Osteoblast (primary cell): Measurements from ENCODE around the gene PNP. TPM values are rescaled to one million over a fixed set of nuclear protein-coding genes. Genes with fewer than 3 reads are reported as not detected.

Source experiments
- DNase-seq: peaks from one replicate; pipeline ENCODE4 v3.0.0; 2011; ENCODE audit warnings: low spot score, mixed read lengths; ENCODE audit not compliant: insufficient read length; ENCODE audit errors: missing footprints
- H2AFZ ChIP-seq: 2 replicates; pipeline ENCODE4 v1.6.0; 2011; ENCODE audit warnings: mild to moderate bottlenecking, low read length
- H3K27ac ChIP-seq: 2 replicates; pipeline ENCODE4 v1.5.1; 2011; ENCODE audit warnings: mild to moderate bottlenecking, low read depth, low read length, moderate library complexity
- H3K27me3 ChIP-seq: 2 replicates; pipeline ENCODE4 v1.6.0; 2012; ENCODE audit warnings: mild to moderate bottlenecking, control low read depth, inconsistent platforms, low read length, moderate library complexity; ENCODE audit not compliant: insufficient read depth
- H3K36me3 ChIP-seq: 2 replicates; pipeline ENCODE4 v1.5.1; 2011; ENCODE audit warnings: mild to moderate bottlenecking, low read length, control low read depth, moderate library complexity; ENCODE audit not compliant: insufficient read depth
- H3K4me1 ChIP-seq: 2 replicates; pipeline ENCODE4 v1.5.1; 2011; ENCODE audit warnings: mild to moderate bottlenecking, low read length, control low read depth, moderate library complexity; ENCODE audit not compliant: insufficient read depth
- H3K4me2 ChIP-seq: 2 replicates; pipeline ENCODE4 v1.6.0; 2011; ENCODE audit warnings: mild to moderate bottlenecking, low read length; ENCODE audit not compliant: insufficient read depth
- H3K4me3 ChIP-seq: fragments of 200-600 bp; sonication (generic); 3 replicates; pipeline ENCODE4 v1.5.1; 2012; ENCODE audit warnings: mild to moderate bottlenecking, low read length, inconsistent platforms; ENCODE audit not compliant: insufficient read depth
- H3K79me2 ChIP-seq: 2 replicates; pipeline ENCODE4 v1.6.0; 2012; ENCODE audit warnings: mild to moderate bottlenecking, low read length, control low read depth, inconsistent platforms; ENCODE audit not compliant: insufficient read depth
- H3K9me3 ChIP-seq: 2 replicates; pipeline ENCODE4 v1.5.1; 2011; ENCODE audit warnings: low read depth, low read length, control low read depth
- H4K20me1 ChIP-seq: 2 replicates; pipeline ENCODE4 v1.6.0; 2012; ENCODE audit warnings: mild to moderate bottlenecking, low read length, control low read depth; ENCODE audit not compliant: insufficient read depth
- total RNA-seq: library from RNA; depleted of rRNA; stranded (reverse); fragments of >200 nt; gene quantifications from 2 replicates; pipeline ENCODE4 v1.2.3, GENCODE V29; 2012
- TF ChIP-seq, protein P1 (sequence below): IDR thresholded peaks from 2 replicates; pipeline ENCODE4 v1.5.1; 2011; ENCODE audit warnings: mild to moderate bottlenecking, low read depth, low read length, moderate library complexity; ENCODE audit errors: extremely low read depth

Gene PNP
- total RNA-seq, 1 donor, result 29.7 TPM

DNA sequence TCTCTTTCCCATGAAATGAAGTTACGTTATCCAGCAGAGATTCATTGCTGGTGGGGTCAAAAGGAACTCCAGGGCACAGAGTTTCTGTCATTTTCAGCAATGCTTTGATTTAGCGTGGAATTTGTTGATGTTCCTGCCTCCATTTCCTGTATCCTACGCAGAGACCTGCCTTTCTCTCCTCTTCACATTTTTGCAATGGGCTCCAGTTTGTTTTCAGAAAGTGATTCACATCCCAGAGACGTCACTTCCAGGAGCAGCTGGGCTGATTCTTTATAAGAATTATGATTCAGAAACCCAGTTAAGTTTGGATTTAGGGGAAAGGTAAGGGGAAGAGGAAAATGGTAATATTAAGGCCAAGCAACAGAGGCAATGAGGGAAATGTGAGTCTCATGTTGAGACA is 47.7 kb downstream of the PNP start:
- Histone ChIP-seq H3K4me2 (peak overlapping the region; percentile 49), H3K79me2 (no peaks in the 10 kb centered on the region), H2AFZ (peak overlapping the region; percentile 82)

DNA sequence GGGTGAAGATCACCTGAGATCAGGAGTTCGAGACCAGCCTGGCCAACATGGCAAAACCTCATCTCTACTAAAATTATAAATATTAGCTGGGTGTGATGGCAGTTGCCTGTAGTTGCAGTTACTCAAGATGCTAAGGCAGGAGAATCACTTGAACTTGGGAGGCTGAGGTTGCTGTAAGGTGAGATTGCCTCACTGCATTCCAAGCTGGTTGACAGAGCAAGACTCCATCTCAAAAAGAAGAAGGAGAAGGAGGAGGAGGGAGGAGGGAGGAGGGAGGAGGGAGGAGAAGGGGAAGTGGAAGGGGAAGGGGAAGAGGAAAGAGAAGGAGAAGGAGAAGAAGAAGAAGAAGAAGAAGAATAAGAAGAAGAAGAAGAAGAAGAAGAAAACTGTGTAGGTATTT is 53.1 kb downstream of the PNP start:
- Histone ChIP-seq H3K9me3 (no peaks in the 10 kb centered on the region), H3K4me3 (no peak overlapping the region), H3K36me3 (no peaks in the 10 kb centered on the region), H2AFZ (no peak overlapping the region), H3K4me1 (peaks cover 5% of the 10 kb centered on the region), H3K27ac (no peak overlapping the region), H3K4me2 (no peak overlapping the region), H3K27me3 (no peaks in the 10 kb centered on the region), H4K20me1 (no peaks in the 10 kb centered on the region), H3K79me2 (no peaks in the 10 kb centered on the region)
- TF ChIP-seq, protein P1, sequence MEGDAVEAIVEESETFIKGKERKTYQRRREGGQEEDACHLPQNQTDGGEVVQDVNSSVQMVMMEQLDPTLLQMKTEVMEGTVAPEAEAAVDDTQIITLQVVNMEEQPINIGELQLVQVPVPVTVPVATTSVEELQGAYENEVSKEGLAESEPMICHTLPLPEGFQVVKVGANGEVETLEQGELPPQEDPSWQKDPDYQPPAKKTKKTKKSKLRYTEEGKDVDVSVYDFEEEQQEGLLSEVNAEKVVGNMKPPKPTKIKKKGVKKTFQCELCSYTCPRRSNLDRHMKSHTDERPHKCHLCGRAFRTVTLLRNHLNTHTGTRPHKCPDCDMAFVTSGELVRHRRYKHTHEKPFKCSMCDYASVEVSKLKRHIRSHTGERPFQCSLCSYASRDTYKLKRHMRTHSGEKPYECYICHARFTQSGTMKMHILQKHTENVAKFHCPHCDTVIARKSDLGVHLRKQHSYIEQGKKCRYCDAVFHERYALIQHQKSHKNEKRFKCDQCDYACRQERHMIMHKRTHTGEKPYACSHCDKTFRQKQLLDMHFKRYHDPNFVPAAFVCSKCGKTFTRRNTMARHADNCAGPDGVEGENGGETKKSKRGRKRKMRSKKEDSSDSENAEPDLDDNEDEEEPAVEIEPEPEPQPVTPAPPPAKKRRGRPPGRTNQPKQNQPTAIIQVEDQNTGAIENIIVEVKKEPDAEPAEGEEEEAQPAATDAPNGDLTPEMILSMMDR, result no peak
- DNase-seq, result no peak

More for the DNA sequence above, 47.7 kb downstream of the PNP start:
- H3K36me3 ChIP-seq, result no peaks in the 10 kb centered on the region
- TF ChIP-seq, protein P1, result no peak
- H3K9me3 ChIP-seq, result no peaks in the 10 kb centered on the region
- H3K27me3 ChIP-seq, result no peaks in the 10 kb centered on the region
- peaks cover 26% of the 10 kb centered on the region for H3K4me1 ChIP-seq
- no peak overlapping the region for H3K4me3 ChIP-seq
- peak overlapping the region; percentile 77 for H3K27ac ChIP-seq
- DNase-seq, result peak; percentile 83
- H4K20me1 ChIP-seq, result no peaks in the 10 kb centered on the region

DNA sequence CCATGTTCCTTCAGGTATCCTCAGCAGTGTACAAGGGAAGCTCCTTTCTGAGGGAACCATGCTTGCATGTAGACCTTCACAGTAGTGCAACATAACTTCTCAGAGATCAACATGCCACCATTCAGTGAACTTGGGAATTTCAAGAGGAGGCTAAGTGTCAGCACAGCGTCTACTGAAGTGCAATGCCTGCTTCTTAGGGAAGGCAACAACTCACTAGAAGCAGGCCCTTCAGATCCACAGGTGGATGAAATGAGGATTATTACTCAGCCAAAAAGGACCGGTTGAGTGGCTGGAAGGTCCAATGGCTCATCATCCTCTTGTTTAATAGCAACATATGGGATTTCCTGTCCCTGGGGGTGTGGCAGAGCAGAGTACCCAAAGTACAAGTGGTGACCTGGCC is 54.8 kb downstream of the PNP start:
- Histone ChIP-seq H3K4me1 (no peaks in the 10 kb centered on the region), H3K27ac (no peak overlapping the region), H3K36me3 (no peaks in the 10 kb centered on the region), H3K79me2 (no peaks in the 10 kb centered on the region), H4K20me1 (no peaks in the 10 kb centered on the region), H3K27me3 (no peaks in the 10 kb centered on the region), H2AFZ (no peak overlapping the region), H3K4me3 (no peak overlapping the region), H3K9me3 (no peaks in the 10 kb centered on the region), H3K4me2 (no peak overlapping the region)
- DNase-seq, result no peak
- TF ChIP-seq, protein P1, result no peak

Other genes starting within 250 kb of the PNP start
- gene OR11H6, start 245.7 kb upstream of the PNP start, total RNA-seq, result not detected in 2 replicates
- not detected in 2 replicates for gene OR11H7, start 240.4 kb upstream of the PNP start, total RNA-seq
- gene OR11H4, start 230.1 kb upstream of the PNP start, total RNA-seq, result not detected in 2 replicates
- gene TTC5, start 163.5 kb upstream of the PNP start, total RNA-seq, result 17.7 and 18.5 TPM in 2 replicates
- 42.7 and 45.4 TPM in 2 replicates for gene CCNB1IP1, start 136.1 kb upstream of the PNP start, total RNA-seq
- gene PARP2, start 125.8 kb upstream of the PNP start, total RNA-seq, result 5.8 and 8.0 TPM in 2 replicates
- 25.6 and 33.3 TPM in 2 replicates for gene TEP1, start 55.9 kb upstream of the PNP start, total RNA-seq
- gene KLHL33, start 33.2 kb upstream of the PNP start, total RNA-seq, result 0.36 and 0.59 TPM in 2 replicates
- 36.8 and 47.8 TPM in 2 replicates for gene OSGEP, start 14.6 kb upstream of the PNP start, total RNA-seq
- 66.0 and 74.9 TPM in 2 replicates for gene APEX1, start 14.2 kb upstream of the PNP start, total RNA-seq
- gene PIP4P1, start 8.0 kb upstream of the PNP start, total RNA-seq, result 41.0 and 46.3 TPM in 2 replicates
- gene RNASE10, start 36.1 kb downstream of the PNP start, total RNA-seq, result not detected in 2 replicates
- gene RNASE9, start 91.6 kb downstream of the PNP start, total RNA-seq, result not detected in 2 replicates
- gene RNASE11, start 118.6 kb downstream of the PNP start, total RNA-seq, result not detected in 2 replicates
- gene RNASE12, start 122.0 kb downstream of the PNP start, total RNA-seq, result not detected in 2 replicates
- not detected in 2 replicates for gene OR6S1, start 172.3 kb downstream of the PNP start, total RNA-seq
- gene RNASE4, start 215.2 kb downstream of the PNP start, total RNA-seq, result 18.1 and 24.2 TPM in 2 replicates
- 7.2 and 8.3 TPM in 2 replicates for gene ANG, start 219.4 kb downstream of the PNP start, total RNA-seq